NT2/D1 (cell line): Measurements from ENCODE around the gene TP53I13.

Experiments
- YY1 ChIP-seq: IDR thresholded peaks from 2 replicates; pipeline ENCODE4 v1.6.1; 2011; ENCODE audit not compliant: insufficient read length, insufficient read depth
- ZNF274 ChIP-seq: IDR thresholded peaks from 2 replicates; pipeline ENCODE4 v1.6.1; 2011; ENCODE audit warnings: mild to moderate bottlenecking, low read depth, low read length

DNA sequence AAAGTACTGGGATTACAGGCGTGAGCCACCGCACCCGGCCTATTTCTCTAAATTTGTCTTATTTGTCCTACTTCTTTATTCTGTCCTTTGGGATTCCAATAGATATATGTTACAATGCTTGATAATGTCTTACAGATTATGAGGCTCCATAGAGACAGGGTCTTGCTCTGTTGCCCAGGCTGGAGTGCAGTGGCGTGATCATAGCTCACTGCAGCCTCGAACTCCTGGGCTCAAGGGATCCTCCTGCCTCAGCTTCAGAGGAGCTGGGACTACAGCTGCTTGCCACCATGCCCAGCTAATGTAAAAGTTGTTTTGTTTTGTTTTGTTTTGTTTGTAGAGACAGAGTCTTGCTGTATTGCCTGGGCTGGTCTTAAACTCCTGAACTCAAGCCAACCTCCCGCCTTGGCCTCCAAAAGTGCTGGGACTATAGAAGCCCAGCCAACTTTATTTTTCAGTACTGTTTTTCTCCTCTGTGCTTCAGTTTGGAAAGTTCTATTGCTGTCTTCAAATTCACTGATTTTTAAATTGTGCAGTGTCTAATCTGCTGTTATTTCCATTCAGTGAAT lies 34.7 kb downstream of the TP53I13 start:
- TF ChIP-seq ZNF274, result no peak
- no peak for TF ChIP-seq YY1
